Stimulated activated CD8-positive, alpha-beta memory T cell treated with anti-CD3 and anti-CD28 coated beads, Interleukin-4, amount 100 ng/mL, for 24 hours (primary cell): ENCODE measurements around the gene LRRN4CL.
"Not testable (repeated sequence)": the region's sequence is repeated elsewhere in the genome, so short reads cannot be mapped to it uniquely, and the experiment has no call there.

Experiments used
- DNase-seq: peaks from one replicate; pipeline ENCODE4 v3.0.0-alpha.2; 2020; ENCODE audit warnings: low read depth

The LRRN4CL gene

GRCh38 chr11:62709247-62710000 is 20.1 kb upstream of the LRRN4CL start:
- DNase-seq = peak; percentile 91

GRCh38 chr11:62708793-62709192 is 19.5 kb upstream of the LRRN4CL start:
- DNase-seq = no peak

GRCh38 chr11:62708392-62708791 is 19.1 kb upstream of the LRRN4CL start:
- no peak for DNase-seq

- DNase-seq = no peak
Observed at GRCh38 chr11:62707277-62707861, 18.0 kb upstream of the LRRN4CL start, which contains the start of the genes BSCL2 and GNG3. TSS of gene BSCL2 (minus strand) at chr11:62707424. CDS start at chr11:62707195, 229 bp downstream. TSS of gene GNG3 (plus strand) at chr11:62707676. CDS start at chr11:62708296, 620 bp downstream.

- no peak for DNase-seq
Observed at GRCh38 chr11:62706850-62707247, 17.5 kb upstream of the LRRN4CL start.

- DNase-seq = peak; percentile 91
Observed at GRCh38 chr11:62705880-62706849, 16.8 kb upstream of the LRRN4CL start.

GRCh38 chr11:62705413-62705812 is 16.1 kb upstream of the LRRN4CL start:
- DNase-seq = no peak

GRCh38 chr11:62703921-62704320 is 14.6 kb upstream of the LRRN4CL start:
- DNase-seq = not testable (repeated sequence)

- no peak for DNase-seq
Observed at GRCh38 chr11:62702246-62702645, 12.9 kb upstream of the LRRN4CL start.

- peak; percentile 59 for DNase-seq
Observed at GRCh38 chr11:62694455-62695167, 5.3 kb upstream of the LRRN4CL start.

GRCh38 chr11:62693624-62694023 is 4.3 kb upstream of the LRRN4CL start:
- DNase-seq = not testable (repeated sequence)

GRCh38 chr11:62688491-62688890 is 839 bp downstream of the LRRN4CL start:
- DNase-seq = no peak

- DNase-seq = no peak
Observed at GRCh38 chr11:62687508-62688396, 1.6 kb downstream of the LRRN4CL start.

GRCh38 chr11:62682518-62682917 is 6.8 kb downstream of the LRRN4CL start:
- no peak for DNase-seq

GRCh38 chr11:62680825-62681240 is 8.5 kb downstream of the LRRN4CL start:
- no peak for DNase-seq

GRCh38 chr11:62678770-62679696 is 10.3 kb downstream of the LRRN4CL start, which contains the start of gene UBXN1:
TSS of gene UBXN1 (minus strand) at chr11:62679073. CDS start at chr11:62678923, 150 bp downstream.
- peak; percentile 83 for DNase-seq

- DNase-seq = no peak
Observed at GRCh38 chr11:62678433-62678769, 10.9 kb downstream of the LRRN4CL start.

- DNase-seq = no peak
Observed at GRCh38 chr11:62677714-62678113, 11.6 kb downstream of the LRRN4CL start.

GRCh38 chr11:62677156-62677555 is 12.2 kb downstream of the LRRN4CL start:
- no peak for DNase-seq
